IMR-90 (cell line): ENCODE results near the gene CRIM1.

Source experiments
- BHLHE40 ChIP-seq: fragments of 150-350 bp; IDR thresholded peaks from 2 replicates; pipeline ENCODE4 v1.6.1; 2016; ENCODE audit warnings: mild to moderate bottlenecking, low read depth, low read length
- CEBPB ChIP-seq: IDR thresholded peaks from 2 replicates; pipeline ENCODE4 v1.6.1; 2012; ENCODE audit warnings: low read depth, low read length, improper control_type of control experiment
- CHD1 ChIP-seq: IDR thresholded peaks from 2 replicates; pipeline ENCODE4 v1.6.1; 2012; ENCODE audit warnings: low read depth, low read length, improper control_type of control experiment
- MAFK ChIP-seq: IDR thresholded peaks from 2 replicates; pipeline ENCODE4 v1.6.1; 2012; ENCODE audit warnings: low read depth, low read length, improper control_type of control experiment
- MAZ ChIP-seq: IDR thresholded peaks from 2 replicates; pipeline ENCODE4 v1.6.1; 2012; ENCODE audit warnings: low read depth, mild to moderate bottlenecking, low read length, improper control_type of control experiment, moderate library complexity, borderline replicate concordance
- POLR2A ChIP-seq: IDR thresholded peaks from 2 replicates; pipeline ENCODE4 v1.6.1; 2012; ENCODE audit warnings: mild to moderate bottlenecking, low read depth, low read length
- RFX5 ChIP-seq: IDR thresholded peaks from 2 replicates; pipeline ENCODE4 v1.8.0; 2012; ENCODE audit warnings: low read depth, mild to moderate bottlenecking, low read length, moderate library complexity
- SMC3 ChIP-seq: fragments of 150-350 bp; IDR thresholded peaks from 2 replicates; pipeline ENCODE4 v1.6.1; 2016; ENCODE audit warnings: low read depth, mild to moderate bottlenecking, antibody characterized with exemption, low read length, moderate library complexity
- TF ChIP-seq, protein P1 (sequence below): conservative IDR thresholded peaks from 2 replicates; pipeline ENCODE4 v1.5.1; 2012; ENCODE audit warnings: mild to moderate bottlenecking, low read depth, low read length, improper control_type of control experiment

DNA sequence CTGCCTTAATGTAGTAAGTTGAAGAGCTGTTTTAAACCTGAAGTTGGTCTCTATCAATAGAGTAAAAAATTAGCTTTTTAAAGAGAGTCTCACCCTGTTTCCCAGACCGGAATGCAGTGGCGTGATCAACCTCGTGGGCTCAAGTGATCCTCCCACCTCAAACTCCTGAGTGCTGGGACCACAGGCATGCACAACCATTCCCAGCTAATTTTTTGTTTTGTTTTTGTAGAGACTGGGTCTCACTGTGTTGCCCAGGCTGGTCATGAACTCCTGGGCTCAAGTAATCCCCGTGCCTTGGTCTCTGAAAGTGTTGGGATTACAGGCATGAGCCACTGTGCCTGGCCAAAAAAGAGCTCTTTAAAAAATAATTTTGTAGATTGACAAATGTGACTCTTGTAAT, 40.3 kb downstream of the CRIM1 start:
- TF ChIP-seq POLR2A (no peak), MAFK (no peak), SMC3 (no peak), RFX5 (no peak), BHLHE40 (no peak), MAZ (no peak), CEBPB (no peak), CHD1 (no peak)
- TF ChIP-seq, protein P1, sequence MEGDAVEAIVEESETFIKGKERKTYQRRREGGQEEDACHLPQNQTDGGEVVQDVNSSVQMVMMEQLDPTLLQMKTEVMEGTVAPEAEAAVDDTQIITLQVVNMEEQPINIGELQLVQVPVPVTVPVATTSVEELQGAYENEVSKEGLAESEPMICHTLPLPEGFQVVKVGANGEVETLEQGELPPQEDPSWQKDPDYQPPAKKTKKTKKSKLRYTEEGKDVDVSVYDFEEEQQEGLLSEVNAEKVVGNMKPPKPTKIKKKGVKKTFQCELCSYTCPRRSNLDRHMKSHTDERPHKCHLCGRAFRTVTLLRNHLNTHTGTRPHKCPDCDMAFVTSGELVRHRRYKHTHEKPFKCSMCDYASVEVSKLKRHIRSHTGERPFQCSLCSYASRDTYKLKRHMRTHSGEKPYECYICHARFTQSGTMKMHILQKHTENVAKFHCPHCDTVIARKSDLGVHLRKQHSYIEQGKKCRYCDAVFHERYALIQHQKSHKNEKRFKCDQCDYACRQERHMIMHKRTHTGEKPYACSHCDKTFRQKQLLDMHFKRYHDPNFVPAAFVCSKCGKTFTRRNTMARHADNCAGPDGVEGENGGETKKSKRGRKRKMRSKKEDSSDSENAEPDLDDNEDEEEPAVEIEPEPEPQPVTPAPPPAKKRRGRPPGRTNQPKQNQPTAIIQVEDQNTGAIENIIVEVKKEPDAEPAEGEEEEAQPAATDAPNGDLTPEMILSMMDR, result no peak
